GM18498 (cell line): ENCODE data around the gene IGFLR1.
"Not testable (repeated sequence)": the region's sequence is repeated elsewhere in the genome, so short reads cannot be mapped to it uniquely, and the experiment has no call there.

ENCODE experiments used
- ATAC-seq: cut with Tn5 transposase; IDR thresholded peaks from one replicate; pipeline ENCODE4 v1.9.1; 2021; ENCODE audit warnings: mild to moderate bottlenecking, moderate library complexity; ENCODE audit not compliant: unreplicated experiment

IGFLR1 gene

DNA sequence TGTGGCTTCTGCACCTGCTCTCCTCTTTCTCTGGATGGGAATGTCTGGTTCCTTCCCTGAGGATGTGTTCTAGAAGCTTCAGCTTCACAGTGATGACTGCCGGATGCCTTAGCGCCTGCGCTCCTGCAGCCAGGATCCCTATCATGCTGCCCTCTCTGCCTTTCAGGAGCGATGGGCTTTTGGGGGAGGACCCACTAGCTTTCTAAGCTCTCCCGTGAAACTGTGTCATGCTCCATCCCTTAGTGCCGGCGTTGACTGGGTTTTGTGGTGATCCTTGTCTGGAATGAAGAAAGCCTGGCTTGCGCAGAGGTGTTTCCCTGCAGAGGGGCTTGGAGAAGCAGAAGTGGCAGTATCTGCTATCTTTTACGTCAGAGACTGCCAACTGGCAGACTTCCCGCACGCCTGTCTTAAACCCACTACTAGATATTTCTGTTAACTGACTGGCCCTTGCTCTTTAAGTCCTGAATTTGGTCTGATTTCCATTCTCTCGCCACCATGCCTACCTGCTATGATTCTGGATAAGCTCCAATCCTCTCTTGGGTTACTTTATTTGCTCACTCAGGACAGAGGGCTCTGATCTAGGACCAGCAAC is 28.3 kb downstream of the IGFLR1 start:
- ATAC-seq = no peak

DNA sequence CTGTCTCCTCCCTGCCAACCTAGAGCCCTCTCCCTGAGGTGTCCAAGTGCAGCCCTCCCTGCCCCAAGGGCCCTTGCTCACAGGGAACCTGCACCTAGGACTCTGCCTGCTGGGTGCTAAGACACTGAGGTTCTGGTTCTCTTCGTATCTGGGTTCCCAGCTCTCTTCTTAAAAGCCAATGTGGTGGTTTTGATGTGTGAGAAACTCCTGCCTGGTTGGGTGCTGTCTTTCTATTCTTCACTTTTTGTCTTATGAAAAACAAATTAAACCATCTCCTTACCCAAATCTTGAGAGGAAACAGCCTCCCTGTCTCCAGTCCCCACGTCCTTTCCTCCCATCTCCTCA is 28.8 kb downstream of the IGFLR1 start:
- no peak for ATAC-seq

DNA sequence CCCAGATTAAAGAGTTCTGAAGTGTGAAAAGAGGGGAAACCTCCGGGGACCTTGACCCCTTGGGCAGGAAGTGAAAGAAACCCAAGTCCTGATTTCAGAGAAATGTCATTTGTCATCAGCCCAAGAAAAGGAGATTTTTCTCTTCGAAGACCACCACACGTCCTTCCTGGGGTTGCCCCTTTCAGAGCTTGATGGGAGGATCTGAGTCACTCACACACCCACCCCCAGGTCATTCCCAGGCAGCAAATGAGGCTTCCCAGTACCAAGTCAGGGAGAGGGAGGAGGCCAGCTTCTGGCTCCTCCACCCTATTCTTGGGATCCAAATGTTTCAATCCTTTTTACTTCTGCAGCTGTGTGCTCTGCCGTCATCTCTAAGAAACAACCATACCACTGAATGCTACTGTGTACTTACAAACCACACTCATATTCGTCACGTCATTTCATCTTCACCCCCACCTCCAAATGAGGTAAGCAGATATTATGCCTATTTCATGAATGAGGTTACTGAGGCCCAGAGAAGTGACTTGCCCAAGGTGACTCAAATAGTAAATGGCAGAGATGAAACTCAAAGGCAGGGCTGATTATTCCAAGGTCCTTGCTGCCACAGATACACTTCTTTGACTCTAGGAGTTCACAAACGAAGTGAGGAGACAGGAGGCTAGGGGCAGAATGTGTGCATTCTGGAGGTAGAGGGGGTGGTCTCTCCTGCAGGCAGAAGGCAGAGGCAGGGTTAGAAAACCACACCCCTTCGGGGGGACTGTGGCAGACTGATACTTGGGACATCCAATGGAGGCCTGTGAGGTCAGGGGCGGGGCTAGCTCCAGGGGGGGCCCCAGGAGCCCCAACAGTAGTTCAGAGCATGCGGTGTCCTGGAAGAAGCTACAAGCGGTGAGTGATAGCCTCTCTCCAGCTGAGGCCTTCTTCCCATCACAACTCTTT is 29.4 kb downstream of the IGFLR1 start:
- ATAC-seq = no peak

DNA sequence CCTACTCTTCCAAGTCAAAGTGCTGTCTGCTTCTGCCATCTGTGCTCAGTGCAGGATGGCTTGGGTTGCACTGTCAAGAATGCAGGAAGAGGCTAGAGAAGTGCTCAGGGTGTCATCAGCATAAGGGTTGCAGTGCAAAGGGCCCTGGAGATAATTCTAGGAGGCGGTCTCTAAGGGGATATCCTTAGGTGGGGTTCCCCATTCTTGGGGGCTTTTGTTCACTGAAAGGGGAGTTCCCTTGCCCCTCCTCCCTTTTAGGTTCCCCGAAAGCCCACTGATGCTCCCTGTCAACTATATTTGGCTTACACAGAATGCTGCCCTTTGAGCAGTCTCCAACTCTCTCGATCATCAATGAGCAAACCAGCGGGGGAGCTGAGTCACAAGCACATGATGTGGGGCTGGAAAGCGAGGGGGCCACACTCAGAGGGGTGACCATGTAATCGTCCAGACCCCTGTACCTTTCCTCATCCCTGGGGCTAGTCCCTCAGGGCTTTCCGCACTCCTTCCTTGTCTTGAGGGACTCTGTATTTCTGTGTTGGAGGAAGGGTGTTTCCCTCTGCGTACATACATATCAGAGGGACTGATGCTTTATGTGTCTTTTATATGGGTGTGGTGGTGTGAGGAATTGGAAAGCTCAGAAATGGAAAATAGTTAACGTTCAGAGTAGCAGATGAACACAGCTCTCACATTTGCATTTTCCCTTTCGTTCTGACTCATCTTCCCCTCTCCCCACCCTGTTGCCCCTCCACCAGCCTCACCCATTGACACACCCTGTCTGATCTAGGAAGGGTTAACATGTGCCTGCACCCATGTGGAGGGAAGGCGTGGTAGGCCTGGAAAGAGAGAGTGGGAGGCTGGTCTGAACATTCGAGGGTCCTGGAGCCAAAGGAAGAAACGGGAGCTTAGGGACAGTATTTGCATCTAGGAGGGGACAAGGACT is 31.2 kb downstream of the IGFLR1 start:
- ATAC-seq = peak; percentile 33

DNA sequence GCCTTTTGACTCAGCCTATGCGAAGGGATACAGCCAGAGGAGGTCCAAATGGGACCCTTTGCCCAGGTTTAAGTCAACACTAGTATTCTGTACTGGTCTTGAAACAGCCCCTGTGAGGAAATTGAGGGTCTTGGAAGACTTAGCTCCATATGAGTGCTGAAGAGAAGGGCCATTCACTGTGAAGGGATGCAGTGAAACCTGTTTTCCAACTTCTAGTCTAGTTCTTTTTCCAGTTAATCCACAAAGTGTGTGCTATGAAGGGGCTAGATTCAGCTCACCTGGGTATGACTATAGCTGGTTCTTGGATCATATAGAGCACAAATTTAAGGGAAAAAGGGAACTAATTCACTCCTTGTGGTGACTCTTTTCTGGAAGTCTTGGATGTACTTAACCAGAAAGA is 33.9 kb downstream of the IGFLR1 start:
- no peak for ATAC-seq

DNA sequence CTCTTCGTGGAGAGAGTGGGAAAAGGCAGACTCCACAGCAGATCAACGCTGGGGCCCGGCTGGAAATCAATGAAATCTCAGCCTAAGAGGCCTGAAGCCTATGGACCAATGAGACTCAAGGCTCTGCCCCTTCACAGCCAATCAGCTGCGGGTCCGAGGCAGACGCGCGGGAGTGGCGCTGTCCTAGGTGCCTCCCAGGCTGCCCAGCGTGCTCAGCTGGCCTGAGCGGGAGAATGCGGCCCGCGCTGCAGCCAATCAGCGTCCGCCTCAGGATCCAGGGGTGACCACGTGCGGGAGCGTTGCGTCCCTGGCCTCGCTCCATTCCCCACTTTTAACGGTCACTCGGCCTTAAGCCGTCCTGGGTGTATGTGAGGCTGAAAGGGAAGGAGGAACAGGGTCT is 38.0 kb downstream of the IGFLR1 start, which contains the start of gene ZBTB32:
ZBTB32 (plus strand) TSS at position 341 of the 400 bp plus-strand sequence. CDS start 10,069 bp downstream, outside the sequence.
- ATAC-seq = no peak

DNA sequence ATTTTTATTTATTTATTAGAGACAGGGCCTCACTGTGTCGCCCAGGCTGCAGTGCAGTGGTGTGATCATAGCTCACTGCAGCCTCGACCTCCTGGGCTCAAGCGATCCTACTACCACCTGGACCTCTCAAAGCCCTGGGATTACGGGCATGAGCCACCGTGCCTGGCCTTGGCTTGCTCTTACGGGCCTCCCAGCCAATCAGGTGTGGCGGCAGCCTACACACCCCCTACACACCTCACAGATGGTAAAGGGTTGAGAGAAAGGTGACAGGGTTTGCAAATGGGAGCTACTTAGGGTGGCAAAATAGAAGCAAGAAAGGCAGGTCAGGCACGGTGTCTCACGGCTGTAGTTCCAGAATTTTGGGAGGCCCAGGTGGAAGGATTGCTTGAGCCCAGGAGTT is 38.9 kb downstream of the IGFLR1 start:
- no peak for ATAC-seq

DNA sequence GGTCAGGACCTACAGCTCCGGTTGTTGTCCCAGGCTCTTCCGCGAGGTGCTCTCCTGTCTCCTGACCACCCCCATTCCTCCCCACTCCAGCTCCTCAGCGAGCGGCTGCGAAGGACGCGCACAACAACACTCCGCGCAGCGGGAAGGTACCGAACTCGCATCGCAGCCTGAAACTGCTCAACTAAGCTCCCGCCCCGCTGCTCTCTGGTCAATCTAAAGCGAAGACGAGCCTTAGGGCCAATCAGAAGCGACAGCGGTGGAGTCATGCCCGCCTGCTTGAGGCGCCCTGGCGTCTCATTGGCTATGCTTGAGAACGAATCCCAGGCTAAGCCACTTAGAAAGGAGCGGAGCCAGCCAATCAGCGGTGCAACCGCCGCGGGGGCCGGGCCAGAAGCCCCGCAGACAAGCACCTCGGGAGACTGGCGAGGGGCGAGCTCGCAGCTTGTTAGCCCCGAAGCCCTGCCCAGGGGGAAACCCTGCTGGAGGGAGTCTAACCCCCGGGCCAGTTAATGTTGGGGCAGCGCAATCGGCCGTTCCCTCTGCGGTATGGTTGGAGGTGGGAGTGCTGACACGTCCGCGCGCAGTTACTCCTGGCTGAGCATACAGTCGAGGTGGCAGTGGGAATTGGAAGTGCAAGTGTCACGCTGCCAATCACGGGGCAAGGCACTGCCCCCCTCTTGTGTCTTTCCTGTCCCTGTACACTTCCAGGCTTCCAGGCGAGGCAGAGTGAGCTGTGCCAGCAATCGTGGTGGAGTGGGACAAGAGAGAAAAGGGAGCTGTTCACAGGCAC is 39.8 kb downstream of the IGFLR1 start:
- peak; percentile 97 for ATAC-seq

DNA sequence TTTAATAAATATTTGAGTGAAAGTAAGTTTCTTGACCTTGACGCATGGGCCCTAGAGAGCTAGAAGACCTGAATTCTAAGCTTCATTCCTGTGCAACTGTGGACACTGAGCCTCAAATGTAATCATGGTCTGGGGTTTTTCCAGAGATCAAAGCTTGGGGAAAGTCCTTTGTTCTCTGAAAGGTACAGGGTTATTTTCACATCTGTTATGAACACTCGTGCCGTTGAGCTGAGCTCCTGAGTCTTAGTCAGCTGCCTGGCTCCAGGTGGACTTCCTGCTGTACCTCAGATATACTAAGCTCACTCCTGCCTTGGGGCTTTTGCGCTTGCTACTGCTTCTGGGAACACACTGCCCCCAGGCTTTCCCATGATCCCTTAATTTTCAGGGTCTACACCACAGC is 45.4 kb downstream of the IGFLR1 start:
- ATAC-seq = no peak

DNA sequence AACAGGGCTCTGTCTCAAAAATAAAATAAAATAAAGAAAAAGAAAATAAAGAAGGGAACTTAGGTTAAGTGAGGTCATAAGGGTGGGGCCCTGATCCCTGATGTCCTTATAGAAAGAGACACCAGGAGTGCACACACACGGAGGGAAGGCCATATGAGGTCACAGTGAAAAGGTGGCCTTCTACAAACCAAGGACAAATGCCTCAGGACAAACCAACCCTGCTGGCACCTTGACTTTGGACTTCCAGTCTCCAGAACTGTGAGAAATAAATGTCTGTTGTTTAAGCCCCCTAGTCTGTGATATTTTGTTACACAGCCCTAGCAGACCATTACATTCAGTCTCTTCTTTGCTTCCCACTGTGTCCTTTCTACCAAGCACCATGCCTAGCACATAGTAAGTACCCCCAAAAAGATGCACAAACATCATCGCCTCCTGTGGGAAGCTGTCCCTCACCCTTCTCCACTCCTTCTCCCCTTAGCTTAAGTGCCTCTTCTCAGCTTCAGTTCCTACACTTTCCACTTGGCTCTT is 46.3 kb downstream of the IGFLR1 start:
- ATAC-seq = no peak

DNA sequence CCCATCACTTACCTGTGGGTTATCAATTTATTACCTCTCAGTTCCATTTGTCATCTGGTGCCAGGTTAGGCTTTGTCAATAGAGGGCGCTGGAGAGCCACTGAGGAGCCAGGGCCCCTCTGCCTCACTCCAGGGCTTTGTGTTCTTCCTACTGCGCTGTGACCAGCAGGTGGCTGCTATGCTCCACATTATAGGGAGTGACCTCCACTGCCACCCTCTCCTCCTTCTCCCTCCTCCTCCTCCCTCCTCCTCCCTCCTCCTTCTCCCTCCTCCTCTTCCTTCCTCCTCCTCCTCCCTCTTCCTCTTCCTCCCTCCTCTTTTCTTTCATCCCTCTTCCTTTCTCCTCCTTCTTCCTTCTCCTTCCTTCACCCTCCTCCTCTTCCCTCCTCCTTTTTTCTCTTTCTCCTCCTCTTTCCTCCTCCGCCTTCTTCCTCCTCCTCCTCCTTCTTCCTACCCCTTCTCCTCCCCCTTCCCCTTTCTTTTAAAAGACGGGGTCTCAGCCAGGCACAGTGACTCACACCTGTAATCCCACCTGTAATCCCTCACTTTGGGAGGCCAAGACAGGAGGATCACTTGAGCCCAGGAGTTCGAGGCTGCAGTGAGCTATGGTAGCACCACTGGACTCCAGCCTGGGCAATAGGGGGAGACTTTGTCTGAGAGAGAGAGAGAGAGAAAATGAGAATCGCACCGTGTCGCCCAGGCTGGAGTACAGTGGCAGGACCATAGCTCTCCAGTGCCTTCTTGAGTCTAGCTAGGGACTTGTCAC is 48.2 kb downstream of the IGFLR1 start:
- peak; percentile 80 for ATAC-seq

DNA sequence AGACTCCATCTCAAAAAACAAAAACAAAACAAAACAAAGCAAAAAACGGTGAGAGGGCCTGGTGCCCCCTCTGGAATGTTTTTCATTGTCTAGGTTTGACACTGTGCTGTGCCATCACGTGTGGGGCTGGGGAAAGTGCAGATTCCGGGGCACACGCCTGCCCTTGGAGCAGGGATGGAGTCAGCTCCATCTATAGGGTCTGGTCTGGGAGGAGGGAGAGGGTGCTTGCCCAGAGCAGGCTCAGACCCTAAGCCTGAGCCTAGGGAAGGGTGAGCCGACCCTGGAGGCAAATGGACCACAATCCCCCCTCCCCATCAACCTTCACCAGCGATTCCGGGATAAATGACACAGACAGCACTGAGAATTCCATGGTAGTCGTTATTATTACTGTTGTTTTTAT is 48.8 kb downstream of the IGFLR1 start:
- ATAC-seq = no peak

DNA sequence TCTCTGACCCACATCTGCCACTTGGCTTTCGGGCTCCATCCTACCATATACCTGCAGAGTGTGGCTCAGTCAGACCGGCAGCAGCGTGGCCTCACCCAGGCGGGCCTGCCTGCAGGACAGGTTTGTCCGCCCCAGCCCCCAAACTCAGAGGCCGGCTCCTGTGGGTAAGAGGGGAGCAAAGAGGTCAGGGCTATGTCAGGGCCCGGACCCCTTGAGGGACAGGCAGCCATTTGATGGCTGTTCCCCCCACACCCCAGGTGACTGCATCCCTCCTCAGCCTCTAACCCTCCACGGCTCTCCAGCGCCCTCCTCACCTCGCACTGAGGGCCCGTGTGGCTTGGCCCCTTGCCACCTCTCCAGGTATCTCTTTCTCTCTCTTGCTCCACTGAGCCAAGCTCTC is 50.2 kb downstream of the IGFLR1 start:
- ATAC-seq = no peak

DNA sequence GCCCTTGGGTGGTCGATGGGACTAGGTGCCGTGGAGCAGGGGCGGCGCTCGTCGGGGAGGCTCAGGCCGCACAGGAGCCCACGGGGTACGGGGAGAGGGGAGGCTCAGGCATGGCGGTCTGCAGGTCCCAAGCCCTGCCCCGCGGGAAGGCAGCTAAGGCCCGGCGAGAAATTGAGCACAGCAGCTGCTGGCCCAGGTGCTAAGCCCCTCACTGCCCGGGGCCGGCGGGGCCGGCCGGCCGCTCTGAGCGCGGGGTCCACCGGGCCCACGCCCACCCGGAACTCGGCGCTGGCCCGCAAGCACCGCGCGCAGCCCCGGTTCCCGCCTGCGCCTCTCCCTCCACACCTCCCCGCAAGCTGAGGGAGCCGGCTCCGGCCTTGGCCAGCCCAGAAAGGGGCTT is 51.1 kb downstream of the IGFLR1 start:
- not testable (repeated sequence) for ATAC-seq

DNA sequence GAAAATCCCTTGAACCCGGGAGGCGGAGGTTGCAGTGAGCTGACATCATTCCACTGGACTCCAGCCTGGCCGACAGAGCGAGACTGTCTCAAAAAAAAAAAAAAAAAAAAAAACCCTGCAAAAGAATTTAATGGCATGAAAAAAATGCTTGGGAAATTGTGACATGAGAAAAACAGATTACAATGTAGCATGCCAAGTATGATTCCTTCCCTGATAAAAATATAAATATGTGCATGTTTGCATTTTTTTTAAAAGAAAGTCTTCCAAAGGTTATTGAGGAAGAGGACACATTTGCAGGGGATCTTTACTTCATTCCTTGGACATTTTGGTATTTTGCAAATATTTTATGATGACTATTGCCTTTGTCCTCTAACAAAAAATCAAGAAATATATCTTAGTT is 52.4 kb downstream of the IGFLR1 start:
- no peak for ATAC-seq
